Activated CD4-positive, CD25-positive, alpha-beta regulatory T cell (primary cell): ENCODE measurements around the gene DHDH.
"Not testable (repeated sequence)": the region's sequence is repeated elsewhere in the genome, so short reads cannot be mapped to it uniquely, and the experiment has no call there.

Experiments
- DNase-seq, 4 experiments: peaks; one replicate each; lab custom pipeline; 2025; lab: John Stamatoyannopoulos, UW

The DHDH gene

GRCh38 chr19:48918071-48918470 is 15.4 kb upstream of the DHDH start:
- DNase-seq = no peak

GRCh38 chr19:48918801-48919247 is 14.7 kb upstream of the DHDH start:
- no peak for DNase-seq

- not testable (repeated sequence) for DNase-seq
These were observed 14.2 kb upstream of the DHDH start for GRCh38 chr19:48919271-48919670.

DNA sequence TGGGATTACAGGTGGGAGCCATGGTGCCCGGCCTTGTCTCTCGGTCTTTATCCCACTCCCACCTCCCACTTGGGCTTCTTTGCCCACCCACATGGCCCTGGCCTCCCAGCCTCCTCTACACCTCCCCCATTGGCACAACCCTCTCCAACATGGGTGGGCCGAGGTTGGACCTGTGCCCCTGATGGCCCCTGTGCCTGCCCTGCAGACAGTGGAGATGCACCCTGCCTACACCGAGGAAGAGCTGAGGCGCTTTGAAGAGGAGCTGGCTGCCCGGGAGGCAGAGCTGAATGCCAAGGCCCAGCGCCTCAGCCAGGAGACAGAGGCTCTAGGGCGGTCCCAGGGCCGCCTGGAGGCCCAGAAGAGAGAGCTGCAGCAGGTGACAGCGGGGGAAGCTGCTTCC is 12.6 kb upstream of the DHDH start:
- DNase-seq = no peak

DNA sequence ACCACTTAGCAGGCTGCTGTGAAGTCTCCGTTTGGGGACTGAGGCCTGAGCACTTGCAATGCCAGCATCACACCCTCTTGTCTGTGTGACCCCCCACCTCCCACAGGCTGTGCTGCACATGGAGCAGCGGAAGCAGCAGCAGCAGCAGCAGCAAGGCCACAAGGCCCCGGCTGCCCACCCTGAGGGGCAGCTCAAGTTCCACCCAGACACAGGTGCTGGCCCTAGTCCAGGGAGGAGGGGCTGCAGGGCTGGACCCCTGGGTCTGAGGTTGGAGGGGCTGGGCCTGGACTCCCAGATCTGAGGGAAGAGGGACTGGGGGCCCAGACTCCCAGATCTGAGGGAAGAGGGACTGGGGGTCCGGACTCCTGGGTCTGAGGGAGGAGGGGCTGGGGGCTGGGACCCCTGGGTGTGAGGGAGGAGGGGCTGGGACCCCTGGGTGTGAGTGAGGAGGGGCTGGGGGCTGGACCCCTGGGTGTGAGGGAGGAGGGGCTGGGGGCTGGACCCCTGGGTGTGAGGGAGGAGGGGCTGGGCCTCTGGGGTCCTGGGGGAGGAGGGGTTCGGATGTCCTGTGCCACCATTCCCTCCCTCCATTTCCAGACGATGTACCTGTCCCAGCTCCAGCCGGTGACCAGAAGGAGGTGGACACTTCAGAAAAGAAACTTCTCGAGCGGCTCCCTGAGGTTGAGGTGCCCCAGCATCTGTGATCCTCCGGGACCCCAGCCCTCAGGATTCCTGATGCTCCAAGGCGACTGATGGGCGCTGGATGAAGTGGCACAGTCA is 11.6 kb upstream of the DHDH start:
- DNase-seq = no peak

DNA sequence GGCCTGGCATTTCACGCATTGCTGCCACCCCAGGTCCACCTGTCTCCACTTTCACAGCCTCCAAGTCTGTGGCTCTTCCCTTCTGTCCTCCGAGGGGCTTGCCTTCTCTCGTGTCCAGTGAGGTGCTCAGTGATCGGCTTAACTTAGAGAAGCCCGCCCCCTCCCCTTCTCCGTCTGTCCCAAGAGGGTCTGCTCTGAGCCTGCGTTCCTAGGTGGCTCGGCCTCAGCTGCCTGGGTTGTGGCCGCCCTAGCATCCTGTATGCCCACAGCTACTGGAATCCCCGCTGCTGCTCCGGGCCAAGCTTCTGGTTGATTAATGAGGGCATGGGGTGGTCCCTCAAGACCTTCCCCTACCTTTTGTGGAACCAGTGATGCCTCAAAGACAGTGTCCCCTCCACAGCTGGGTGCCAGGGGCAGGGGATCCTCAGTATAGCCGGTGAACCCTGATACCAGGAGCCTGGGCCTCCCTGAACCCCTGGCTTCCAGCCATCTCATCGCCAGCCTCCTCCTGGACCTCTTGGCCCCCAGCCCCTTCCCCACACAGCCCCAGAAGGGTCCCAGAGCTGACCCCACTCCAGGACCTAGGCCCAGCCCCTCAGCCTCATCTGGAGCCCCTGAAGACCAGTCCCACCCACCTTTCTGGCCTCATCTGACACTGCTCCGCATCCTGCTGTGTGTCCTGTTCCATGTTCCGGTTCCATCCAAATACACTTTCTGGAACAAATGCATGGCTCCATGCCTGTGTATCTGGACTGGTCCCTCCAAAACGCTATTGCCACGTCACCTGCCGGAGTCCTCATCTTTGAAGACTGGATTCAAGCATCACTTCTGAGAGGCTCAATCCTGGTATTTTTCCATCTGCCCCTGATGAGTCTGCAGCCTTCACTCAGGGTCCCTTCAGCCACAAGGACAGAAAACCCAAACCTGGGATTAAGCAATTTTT is 10.7 kb upstream of the DHDH start:
- no peak for DNase-seq

GRCh38 chr19:48925240-48925843 is 8.2 kb upstream of the DHDH start:
- no peak for DNase-seq

DNA sequence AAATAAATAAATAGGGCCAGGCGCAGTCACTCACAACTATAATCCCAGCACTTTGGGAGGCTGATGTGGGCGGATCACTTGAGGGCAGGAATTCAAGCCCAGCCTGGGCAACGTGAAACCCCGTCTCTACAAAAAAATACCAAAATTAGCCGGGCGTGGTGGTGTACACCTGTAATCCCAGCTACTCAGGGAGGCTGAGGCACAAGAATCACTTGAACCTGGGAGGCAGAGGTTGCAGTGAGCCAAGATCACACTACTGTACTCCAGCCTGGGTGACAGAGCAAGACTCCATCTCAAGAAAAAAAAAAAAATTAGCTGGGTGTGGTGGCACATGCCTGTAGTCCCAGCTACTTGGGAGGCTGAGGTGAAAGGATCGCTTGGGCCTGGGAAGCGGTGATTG is 7.6 kb upstream of the DHDH start:
- DNase-seq = not testable (repeated sequence)

DNA sequence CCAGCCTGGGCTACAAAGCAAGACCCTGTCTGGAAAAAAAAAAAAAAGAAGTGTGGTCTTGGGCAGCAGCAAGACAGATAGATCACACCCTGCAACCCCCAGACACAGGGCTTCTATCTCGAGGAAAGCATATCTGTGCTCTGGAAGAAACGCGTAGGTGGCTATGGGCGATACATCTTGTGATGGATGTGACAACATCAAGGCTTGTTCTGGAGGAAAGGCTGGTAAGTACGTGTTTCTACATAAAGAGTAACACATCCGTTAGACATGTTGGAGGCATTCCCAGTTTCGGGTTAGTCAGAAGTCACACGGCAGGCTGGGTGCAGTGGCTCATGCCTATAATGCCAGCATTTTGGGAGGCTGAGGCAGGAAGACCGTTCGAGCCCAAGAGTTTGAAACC is 6.6 kb upstream of the DHDH start:
- DNase-seq = no peak

DNA sequence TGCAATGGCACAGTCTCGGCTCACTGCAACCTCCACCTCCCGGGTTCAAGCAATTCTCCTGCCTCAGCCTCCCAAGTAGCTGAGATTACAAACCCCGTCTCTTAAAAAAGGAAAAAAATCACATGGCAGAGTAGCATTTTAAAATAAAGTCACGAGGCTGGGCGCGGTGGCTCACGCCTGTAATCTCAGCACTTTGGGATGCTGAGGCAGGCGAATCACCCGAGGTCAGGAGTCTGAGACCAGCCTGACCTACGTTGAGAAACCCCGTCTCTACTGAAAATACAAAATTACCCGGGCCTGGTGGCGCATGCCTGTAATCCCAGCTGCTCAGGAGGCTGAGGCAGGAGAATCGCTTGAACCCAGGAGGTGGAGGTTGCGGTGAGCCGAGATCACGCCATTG is 5.8 kb upstream of the DHDH start:
- DNase-seq = not testable (repeated sequence)

DNA sequence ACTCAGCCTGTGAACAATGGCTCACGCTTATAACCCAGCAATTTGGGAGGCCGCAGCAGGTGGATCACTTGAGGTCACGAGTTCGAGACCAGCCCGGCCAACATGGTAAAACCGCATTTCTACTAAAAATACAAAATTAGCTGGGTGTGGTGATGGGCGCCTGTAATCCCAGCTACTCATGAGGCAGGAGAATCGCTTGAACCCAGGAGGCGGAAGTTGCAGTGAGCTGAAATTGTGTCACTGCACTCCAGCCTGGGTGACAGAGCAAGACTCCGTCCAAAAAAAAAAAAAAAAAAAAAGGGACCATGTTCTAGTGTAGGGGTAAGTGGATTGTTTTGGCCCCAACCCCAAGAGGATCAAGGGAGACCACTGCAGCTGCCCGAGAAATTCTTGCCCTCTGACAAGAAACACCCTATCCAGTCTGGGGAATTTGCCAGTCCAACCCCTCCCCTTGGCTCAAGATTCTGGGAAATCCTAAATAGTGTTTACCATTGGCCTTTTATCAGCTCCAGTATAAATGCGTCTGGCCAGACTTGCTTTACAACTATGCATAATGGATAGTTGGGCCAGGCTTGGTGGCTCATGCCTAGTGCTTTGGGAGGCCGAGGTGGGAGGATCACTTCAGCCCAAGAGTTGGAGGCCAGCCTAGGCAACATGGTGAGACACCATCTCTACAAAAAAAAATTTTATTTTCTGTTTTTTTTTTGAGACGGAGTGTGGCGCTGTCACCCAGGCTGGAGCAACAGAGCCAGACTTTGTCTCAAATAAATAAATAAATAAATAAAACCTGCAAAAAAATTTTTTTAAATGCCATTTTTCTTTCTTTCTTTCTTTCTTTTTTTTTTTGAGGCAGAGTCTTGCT is 5.1 kb upstream of the DHDH start:
- no peak for DNase-seq

DNA sequence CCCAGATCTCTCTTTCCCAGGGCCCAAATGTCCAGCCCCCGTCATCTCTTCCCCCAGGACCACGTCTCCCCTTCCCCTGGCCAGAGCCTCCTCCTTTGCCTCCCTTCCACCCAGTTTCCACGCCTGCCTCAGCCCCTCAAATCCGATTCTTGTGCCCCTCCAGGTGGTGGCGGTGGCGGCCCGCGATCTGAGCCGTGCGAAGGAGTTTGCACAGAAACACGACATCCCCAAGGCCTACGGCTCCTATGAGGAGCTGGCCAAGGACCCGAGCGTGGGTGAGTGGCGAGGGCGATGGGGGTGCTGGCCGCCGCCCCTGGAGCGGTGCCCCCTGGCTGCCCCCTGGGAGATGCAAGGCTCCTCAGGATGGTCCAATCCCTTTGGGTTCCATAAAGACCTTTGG is 1.3 kb downstream of the DHDH start:
- DNase-seq = no peak

GRCh38 chr19:48935864-48936263 is 2.4 kb downstream of the DHDH start:
- no peak for DNase-seq

GRCh38 chr19:48938256-48938655 is 4.8 kb downstream of the DHDH start:
- no peak for DNase-seq

- DNase-seq = no peak
These were observed 7.4 kb downstream of the DHDH start for GRCh38 chr19:48940902-48941301.

DNA sequence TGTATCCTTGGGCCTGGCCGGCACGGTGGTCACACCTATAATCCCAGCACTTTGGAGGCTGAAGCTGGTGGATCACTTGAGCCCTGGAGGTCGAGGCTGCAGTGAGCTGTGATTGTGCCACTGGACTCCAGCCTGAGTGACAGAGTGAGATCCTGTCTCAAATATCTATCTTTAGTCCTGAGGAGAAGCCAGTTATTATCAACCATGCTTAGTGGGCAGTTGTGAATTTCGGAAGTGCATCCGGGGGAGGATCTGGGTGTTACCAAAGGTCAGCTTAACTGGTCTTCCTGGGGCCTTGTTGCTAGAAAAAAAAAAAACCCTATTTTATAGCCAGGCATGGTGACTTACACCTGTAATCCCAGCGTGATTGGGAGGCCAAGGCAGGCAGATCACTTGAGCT is 9.6 kb downstream of the DHDH start:
- DNase-seq = no peak

DNA sequence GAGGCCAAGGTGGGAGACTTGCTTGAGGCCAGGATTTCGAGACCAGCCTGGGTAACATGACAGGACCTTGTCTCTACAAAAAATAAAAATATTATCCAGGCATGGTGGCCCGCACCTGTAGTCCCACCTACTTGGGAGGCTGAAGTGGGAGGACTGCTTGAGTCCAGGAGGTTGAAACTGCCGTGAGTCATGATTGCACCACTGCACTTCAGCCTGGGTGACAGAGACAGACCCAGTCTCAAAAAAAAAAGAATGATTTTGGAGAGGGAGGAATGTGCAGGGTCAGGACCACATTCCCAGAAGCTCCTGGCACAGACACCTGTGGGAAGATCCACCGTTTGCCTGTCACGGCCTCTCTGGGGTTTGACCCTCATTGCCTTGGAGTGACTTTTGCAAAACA is 11.9 kb downstream of the DHDH start:
- no peak for DNase-seq

- no peak for DNase-seq
These were observed 12.3 kb downstream of the DHDH start for GRCh38 chr19:48945817-48946216.

- DNase-seq = no peak
These were observed 13.2 kb downstream of the DHDH start for GRCh38 chr19:48946463-48947257.

DNA sequence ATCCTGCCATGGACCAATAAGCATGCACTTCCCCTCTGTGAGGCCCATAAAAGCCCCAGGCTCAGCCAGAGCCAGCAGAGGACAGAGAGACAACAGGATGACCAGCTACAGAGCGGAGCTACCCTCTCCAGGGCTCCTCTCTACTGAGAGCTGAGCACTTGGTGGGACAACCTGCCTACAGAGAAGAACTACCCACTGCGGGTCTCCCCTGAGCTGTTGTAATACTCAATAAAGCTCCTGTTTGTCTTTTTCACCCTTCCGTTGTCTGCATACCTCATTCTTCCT is 13.7 kb downstream of the DHDH start:
- no peak for DNase-seq

DNA sequence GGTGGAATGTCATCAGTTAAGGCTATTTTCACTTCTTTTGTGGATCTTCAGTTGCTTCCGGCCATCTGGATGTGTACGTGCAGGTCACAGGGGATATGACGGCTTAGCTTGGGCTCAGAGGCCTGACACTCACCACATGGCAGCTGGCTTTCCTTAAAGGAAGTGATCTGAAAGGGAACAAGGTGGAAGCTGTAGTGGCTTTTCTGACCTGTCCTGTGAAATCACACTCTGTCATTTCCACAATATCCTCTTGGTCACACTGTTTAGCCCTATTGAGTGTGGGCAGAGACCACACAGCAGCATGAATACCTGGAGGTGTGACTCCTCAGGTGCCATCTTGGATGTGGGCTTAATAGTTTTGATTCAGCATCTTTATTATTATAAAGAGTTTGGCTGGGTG is 16.7 kb downstream of the DHDH start:
- no peak for DNase-seq
